Heart right ventricle (tissue), 16 donors: ENCODE results near the gene MC2R. TPM values are rescaled to one million over a fixed set of nuclear protein-coding genes. Genes with fewer than 3 reads are reported as not detected.

Source experiments
- ATAC-seq, 8 donors: fragments of 200-7000 bp; cut with Tn5 transposase; one replicate each; pipeline ENCODE4 v1.9.1; 2020; ENCODE audit warnings: mild to moderate bottlenecking in 8 of 8, moderate library complexity in 8 of 8, moderate number of reproducible peaks in 1 of 8
- DNase-seq, 2 donors: peaks; one replicate each; pipeline ENCODE4 v3.0.0-alpha.2; 2020
- H3K27ac ChIP-seq, 10 donors: fragments of 200-600 bp; sonication (generic) in 2 of 10; one replicate each; pipeline versions ENCODE4 v1.5.0 to v1.8.0; 2020 to 2022; ENCODE audit warnings: mild to moderate bottlenecking in 3 of 10
- H3K27me3 ChIP-seq, 7 donors: fragments of 200-600 bp; one replicate each; pipeline ENCODE4 v1.8.0; 2021 to 2022; ENCODE audit warnings: mild to moderate bottlenecking in 2 of 7
- H3K36me3 ChIP-seq, 9 donors: fragments of 200-600 bp; sonication (generic) in 1 of 9; one replicate each; pipeline versions ENCODE4 v1.5.0 to v1.8.0; 2020 to 2022; ENCODE audit warnings: mild to moderate bottlenecking in 2 of 9
- H3K4me1 ChIP-seq, 9 donors: fragments of 200-600 bp; sonication (generic) in 1 of 9; one replicate each; pipeline versions ENCODE4 v1.5.0 to v1.8.0; 2020 to 2022; ENCODE audit warnings: mild to moderate bottlenecking in 4 of 9
- H3K4me3 ChIP-seq, 10 donors: fragments of 200-600 bp; sonication (generic) in 2 of 10; one replicate each; pipeline versions ENCODE4 v1.5.0 to v1.8.0; 2020 to 2022; ENCODE audit warnings: mild to moderate bottlenecking in 7 of 10, moderate library complexity in 2 of 10
- H3K9me3 ChIP-seq, 11 donors: fragments of 200-600 bp in 10 of 11; sonication (generic) in 2 of 11; one replicate each; pipeline versions ENCODE4 v1.5.0 to v1.8.0; 2013 to 2022; ENCODE audit warnings: mild to moderate bottlenecking in 2 of 11, control low read depth in 1 of 11, moderate library complexity in 1 of 11
- WGBS, 2 donors: extraction: QIAGEN DNeasy Blood & Tissue Kit; methylation state at CpG; one replicate each; pipeline ENCODE4 v1.1.7; 2013; ENCODE audit warnings: inconsistent platforms in 1 of 2; 5-methylcytosine and 5-hydroxymethylcytosine counted together
- intact Hi-C, 10 donors: fragments of 100-400 bp; cut with DNase I; formaldehyde crosslinking; loops; one replicate each; pipeline versions ENCODE4 v1.11.1 to v1.14.2; 2022
- polyA plus RNA-seq, 2 donors: library from polyadenylated mRNA; stranded (reverse); fragments of 200-250 nt; gene quantifications; one replicate each; pipeline ENCODE4 v1.2.3, GENCODE V29; 2013
- total RNA-seq, 10 donors: library from RNA; stranded (reverse); fragmentation: NEBNext Ultra II Directional in 3 of 10; extraction: Animal tissue kit (Norgen Biotek cat#: 25700) in 3 of 10; gene quantifications; one replicate each; pipeline versions ENCODE4 v1.2.1 to v1.2.4, GENCODE V29; 2021 to 2023
- TF ChIP-seq, protein P1 (sequence below), 9 donors: fragments of 200-600 bp; sonication (generic) in 2 of 9; IDR thresholded peaks; one replicate each; pipeline versions ENCODE4 v1.5.0 to v1.8.0; 2021 to 2022; ENCODE audit warnings: antibody characterized with exemption in 9 of 9, mild to moderate bottlenecking in 5 of 9, moderate library complexity in 1 of 9
- donor health status: Arrhythmogenic right ventricular cardiomyopathy.
- donor health status: ischemic (EF 13 %, LVEDD 7.1; RV severe dilation, severe dysfunction).
- donor health status: healthy with polysubstance abuse.
- donor health status: DM: no; HTN: yes; CAD: no.
- donor health status: DM: no; HTN: no; CAD: no.
- donor health status: ischemic (EF 25% LVEDD 6.9; RV normal size, moderate dysfunction).
- donor health status: ischemic (EF 25% LVEDD 5.7; RV mildly dilated, moderate dysfunction).
- donor health status: healthy.
- donor health status: DM: yes; HTN: yes; CAD: no.
- donor health status: Ischemic cardiomyopathy.
- donor health status: ischemic (EF 35%, LVEDD 5.7; RV mildly dilated, moderate dysfunction).
- donor health status: nonischemic (EF 11% LVEDD 7.7; RV severe dilation, severe dysfunction).
- donor health status: DM: yes; HTN: yes; CAD: no.
- donor health status: PGD.
- donor health status: ischemic (EF 29% LVEDD 5.4; RV normal size, mild dysfunction).
- donor health status: nonischemic (EF 23%, LVEDD 6.1; RV moderate dilation, normal function).

Gene MC2R
- total and polyA plus RNA-seq, 12 donors = under 0.01 TPM; not detected in 11

DNA sequence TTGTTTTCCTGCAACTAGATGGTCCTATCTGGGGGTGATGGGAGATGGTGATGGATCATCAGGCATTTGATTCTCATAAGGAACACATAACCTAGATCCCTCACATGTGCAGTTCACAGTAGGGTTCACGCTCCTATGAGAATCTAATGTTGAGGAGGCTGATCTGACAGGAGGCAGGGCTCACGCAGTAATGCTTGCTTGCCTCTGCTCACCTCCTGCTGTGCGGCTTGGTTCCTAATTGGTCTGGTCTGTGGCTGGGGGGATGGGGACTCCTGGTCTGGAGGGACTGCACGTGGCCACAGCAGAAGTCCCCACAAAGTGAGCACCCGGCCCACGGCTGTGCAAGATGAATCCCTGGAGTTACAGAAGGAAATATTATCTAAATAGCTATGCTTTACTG, 80.1 kb downstream of the MC2R start:
- no peaks in the 10 kb centered on the region for H3K4me1 ChIP-seq
- DNase-seq = no peak
- TF ChIP-seq, protein P1, sequence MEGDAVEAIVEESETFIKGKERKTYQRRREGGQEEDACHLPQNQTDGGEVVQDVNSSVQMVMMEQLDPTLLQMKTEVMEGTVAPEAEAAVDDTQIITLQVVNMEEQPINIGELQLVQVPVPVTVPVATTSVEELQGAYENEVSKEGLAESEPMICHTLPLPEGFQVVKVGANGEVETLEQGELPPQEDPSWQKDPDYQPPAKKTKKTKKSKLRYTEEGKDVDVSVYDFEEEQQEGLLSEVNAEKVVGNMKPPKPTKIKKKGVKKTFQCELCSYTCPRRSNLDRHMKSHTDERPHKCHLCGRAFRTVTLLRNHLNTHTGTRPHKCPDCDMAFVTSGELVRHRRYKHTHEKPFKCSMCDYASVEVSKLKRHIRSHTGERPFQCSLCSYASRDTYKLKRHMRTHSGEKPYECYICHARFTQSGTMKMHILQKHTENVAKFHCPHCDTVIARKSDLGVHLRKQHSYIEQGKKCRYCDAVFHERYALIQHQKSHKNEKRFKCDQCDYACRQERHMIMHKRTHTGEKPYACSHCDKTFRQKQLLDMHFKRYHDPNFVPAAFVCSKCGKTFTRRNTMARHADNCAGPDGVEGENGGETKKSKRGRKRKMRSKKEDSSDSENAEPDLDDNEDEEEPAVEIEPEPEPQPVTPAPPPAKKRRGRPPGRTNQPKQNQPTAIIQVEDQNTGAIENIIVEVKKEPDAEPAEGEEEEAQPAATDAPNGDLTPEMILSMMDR (IDR thresholded peaks at IDR 0.05) = no peak
- intact Hi-C loops = no loop called here
- no peak overlapping the region for H3K4me3 ChIP-seq
- H3K9me3 ChIP-seq = no peaks in the 10 kb centered on the region
- H3K27ac ChIP-seq = no peak overlapping the region
- H3K27me3 ChIP-seq = peaks cover 0 to 51% (median 23%) of the 10 kb centered on the region in 7 donors
- H3K36me3 ChIP-seq = no peaks in the 10 kb centered on the region
- WGBS, 2 donors = 57 to 72% methylated on average over 6 of the region's 6 CpGs
- ATAC-seq = no peak

DNA sequence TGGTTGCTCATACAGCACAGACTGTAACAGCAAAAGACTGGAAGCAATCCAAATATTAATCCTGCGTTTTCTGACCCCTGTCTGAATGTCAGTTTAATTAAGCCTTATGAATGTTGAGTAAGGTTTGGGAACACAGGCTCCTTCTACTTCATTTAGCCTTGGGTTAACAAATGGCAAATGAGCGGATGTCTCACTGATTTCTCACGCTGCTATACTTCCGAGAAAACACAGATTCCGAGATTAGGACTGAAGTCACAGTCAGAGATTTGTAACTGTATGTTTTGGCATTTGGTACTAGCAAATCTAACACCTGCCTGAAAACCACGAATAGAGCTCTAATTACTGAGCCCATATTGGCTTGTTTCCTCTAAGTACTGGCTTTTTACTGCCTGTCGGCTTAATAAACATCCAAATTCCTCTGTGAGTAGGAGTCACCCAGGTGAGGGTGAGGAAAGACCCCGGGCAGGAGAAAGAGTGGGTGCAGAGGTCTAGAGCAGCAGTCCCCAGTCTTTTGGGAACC, 80.8 kb downstream of the MC2R start:
- intact Hi-C loops = loop anchor here in 1 of 10 donors (5.0 kb wide), 1 partner anchor 253 kb away; no protein-coding TSS in a partner anchor
- ATAC-seq = no peak
- Histone ChIP-seq H3K27ac (no peak overlapping the region), H3K36me3 (no peaks in the 10 kb centered on the region), H3K4me3 (no peak overlapping the region), H3K9me3 (no peaks in the 10 kb centered on the region), H3K27me3 (peaks cover 0 to 57% (median 28%) of the 10 kb centered on the region in 7 donors), H3K4me1 (no peaks in the 10 kb centered on the region)
- TF ChIP-seq, protein P1 (IDR thresholded peaks at IDR 0.05) = no peak
- DNase-seq = no peak
- WGBS, 2 donors = 56 to 61% methylated on average over 8 of the region's 8 CpGs

Other genes starting within 250 kb of the MC2R start
- 10 to 100 TPM; 41.6 to 84.8 (median 58.2) TPM for gene FAM210A, start 189.0 kb downstream of the MC2R start, total RNA-seq
- 10 to 100 TPM; 11.6 to 15.4 TPM for gene FAM210A, start 189.0 kb downstream of the MC2R start, polyA plus RNA-seq
- gene RNMT, start 188.9 kb downstream of the MC2R start, total RNA-seq = 10 to 100 TPM; 21.1 to 37.0 (median 34.2) TPM
- 10 to 100 TPM; 12.4 to 18.2 TPM for gene RNMT, start 188.9 kb downstream of the MC2R start, polyA plus RNA-seq
- gene MC5R, start 91.4 kb downstream of the MC2R start, total RNA-seq = not detected
- gene MC5R, start 91.4 kb downstream of the MC2R start, polyA plus RNA-seq = not detected
- 1 to 10 TPM; 1.7 to 5.8 (median 3.2) TPM for gene ZNF519, start 216.9 kb upstream of the MC2R start, total RNA-seq
- gene ZNF519, start 216.9 kb upstream of the MC2R start, polyA plus RNA-seq = 1 to 10 TPM; 1.0 to 1.8 TPM